NCI-H1417 treated with DMSO at 0.1 percent for 48 hours (cell line): ENCODE measurements around the gene IL1RL1.

Source experiments
- DNase-seq: peaks from one replicate; lab custom pipeline; 2025; lab: John Stamatoyannopoulos, UW

IL1RL1 gene

GRCh38 chr2:102368461-102369109 lies 57.2 kb downstream of the IL1RL1 start:
- no peak for DNase-seq

GRCh38 chr2:102369866-102370265 lies 58.5 kb downstream of the IL1RL1 start:
- DNase-seq, result no peak

DNA sequence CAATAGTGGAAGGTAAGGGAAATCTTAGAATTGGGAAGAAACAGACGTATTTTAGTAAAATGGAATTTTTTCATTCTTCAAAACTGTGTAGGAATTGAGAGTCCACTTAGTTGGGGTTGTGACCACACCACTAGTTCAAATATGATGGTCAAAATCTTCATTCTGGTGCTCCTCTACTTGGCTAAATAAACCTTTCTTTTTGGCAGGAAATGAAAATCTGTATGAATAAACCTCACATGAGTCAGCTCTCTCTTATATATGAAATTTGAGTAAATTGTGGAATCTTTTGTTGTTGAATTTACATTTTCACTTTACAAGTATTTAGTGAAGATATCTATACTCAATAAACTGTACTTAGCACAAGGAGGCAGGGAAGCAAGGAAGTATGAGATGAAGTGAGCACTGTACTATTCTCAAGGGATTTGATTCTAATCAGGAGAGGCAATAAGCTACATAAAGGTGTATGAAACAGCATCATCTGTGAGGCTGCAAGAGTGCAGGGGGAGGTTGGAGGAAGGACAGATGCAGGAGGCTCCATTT lies 64.8 kb downstream of the IL1RL1 start:
- no peak for DNase-seq

- no peak for DNase-seq
Measured at GRCh38 chr2:102383722-102384121, 72.4 kb downstream of the IL1RL1 start.

DNA sequence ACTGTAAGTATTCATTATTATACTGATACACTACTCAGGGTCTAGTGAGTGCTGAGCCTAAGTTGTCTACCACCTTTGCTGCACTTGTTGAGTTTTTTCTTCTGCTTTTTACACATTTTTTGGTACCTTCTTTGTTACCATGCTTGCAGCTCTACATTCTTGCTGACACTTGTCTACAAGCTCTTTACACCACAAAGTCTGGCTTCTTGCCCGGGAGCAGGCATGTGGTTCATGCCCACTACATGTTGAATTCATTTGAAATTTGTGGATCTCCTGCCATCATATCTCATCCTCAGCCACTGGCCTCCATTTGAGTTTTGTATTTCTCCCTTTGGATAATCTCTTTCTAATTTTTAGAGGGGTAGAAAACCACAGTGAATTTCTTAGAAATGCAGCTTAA lies 74.2 kb downstream of the IL1RL1 start:
- DNase-seq, result no peak

- no peak for DNase-seq
Measured at GRCh38 chr2:102386004-102386403, 74.6 kb downstream of the IL1RL1 start.

GRCh38 chr2:102386867-102387541 lies 75.6 kb downstream of the IL1RL1 start:
- DNase-seq, result no peak

DNA sequence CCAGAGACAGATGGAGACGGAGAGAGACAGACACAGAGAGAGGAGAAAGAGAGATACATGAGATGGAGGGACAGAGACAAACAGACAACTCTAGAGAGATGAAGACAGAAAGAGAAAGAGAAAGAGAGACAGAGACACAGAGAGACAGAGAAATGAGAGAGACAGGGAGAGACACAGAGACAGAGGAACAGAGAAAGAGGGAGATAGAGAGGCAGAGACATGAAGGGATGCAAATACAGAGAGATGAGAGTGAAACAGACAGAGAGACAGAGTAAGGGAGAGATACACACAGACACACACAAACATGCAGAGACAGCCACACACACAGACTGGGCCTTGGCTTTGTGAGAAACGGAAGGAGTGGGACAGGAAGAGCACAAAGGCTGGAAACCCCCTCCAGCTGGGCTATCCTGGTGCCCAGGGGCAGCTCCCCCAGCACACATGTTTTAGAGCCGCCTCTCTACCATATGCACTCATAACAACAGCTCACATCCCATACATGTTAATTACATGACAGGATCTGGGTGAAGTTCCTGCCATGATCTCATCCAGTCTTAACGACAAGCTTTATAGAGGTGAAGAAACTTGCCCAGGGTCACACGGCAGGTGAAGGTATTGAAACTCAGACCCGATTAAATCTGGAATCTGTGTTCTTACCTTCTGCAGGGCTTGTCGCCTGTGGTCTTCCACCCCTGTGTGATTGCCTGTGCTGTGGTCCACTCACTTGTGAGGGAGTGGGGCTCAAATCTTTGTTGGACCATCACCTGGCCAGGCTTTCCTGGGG lies 76.6 kb downstream of the IL1RL1 start:
- no peak for DNase-seq

DNA sequence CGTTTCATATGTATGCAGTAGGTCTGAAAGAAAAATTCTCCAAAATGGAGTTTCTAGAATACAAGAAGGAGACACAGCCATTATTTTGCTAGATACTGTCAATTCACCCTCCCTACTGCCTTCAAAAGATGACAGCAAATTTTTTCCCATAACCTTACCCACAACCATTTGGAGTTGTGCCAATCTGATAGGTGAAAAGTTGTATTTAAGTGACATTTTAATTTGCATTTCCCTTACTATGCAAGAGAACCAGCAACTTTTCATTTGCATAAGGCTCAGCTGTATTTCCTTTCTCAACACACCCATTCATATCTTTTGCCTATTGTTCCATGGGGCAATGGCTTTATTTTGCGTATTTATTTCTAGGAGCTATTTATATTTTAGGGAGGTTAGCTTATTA lies 80.2 kb downstream of the IL1RL1 start:
- no peak for DNase-seq

GRCh38 chr2:102392096-102392495 lies 80.7 kb downstream of the IL1RL1 start:
- DNase-seq, result no peak

GRCh38 chr2:102392942-102393341 lies 81.6 kb downstream of the IL1RL1 start:
- DNase-seq, result no peak

GRCh38 chr2:102396012-102396411 lies 84.6 kb downstream of the IL1RL1 start:
- DNase-seq, result no peak

DNA sequence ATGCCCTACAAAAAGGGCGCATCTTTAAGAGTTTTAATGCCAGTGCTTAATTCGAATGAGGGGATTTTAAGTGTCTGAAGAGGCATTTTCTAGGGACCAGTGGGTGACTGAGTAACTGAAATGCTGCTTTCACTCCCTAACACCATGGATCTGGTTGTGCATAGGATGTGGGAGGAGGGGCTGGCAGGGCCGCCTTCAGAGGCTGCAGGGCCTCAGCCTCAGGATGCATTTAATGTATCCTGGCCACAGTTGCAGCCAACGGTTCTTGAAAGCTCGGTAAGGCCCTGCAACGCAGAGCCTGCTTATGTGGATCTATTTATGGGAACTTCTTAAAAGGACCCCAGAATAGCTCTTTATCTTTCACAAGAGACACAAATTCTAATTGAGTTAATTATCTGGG lies 85.8 kb downstream of the IL1RL1 start:
- no peak for DNase-seq

- DNase-seq, result no peak
Measured at GRCh38 chr2:102399499-102400141, 88.3 kb downstream of the IL1RL1 start.

GRCh38 chr2:102401456-102401855 lies 90.1 kb downstream of the IL1RL1 start:
- DNase-seq, result no peak
